Measurements from ENCODE around the gene PPME1.

PPME1 gene

GRCh38 chr11:74225565-74225964, 54.5 kb downstream of the PPME1 start:
- Histone ChIP-seq H3K9me3 (ENCODE audit: control insufficient read depth, low read length) (no peaks in the 10 kb centered on the region), H3K36me3 (ENCODE audit: control insufficient read depth, insufficient read depth, low read length) (peaks cover 14% of the 10 kb centered on the region), H3K27ac (ENCODE audit: low read depth, low read length, severe bottlenecking) (no peak overlapping the region), H3K4me3 (ENCODE audit: extremely low read depth, insufficient read depth, low read length, poor library complexity, severe bottlenecking) (no peak overlapping the region), H3K4me1 (ENCODE audit: control insufficient read depth, insufficient read depth, low read length, poor library complexity, severe bottlenecking) (no peaks in the 10 kb centered on the region)
- 92 to 100% methylated on average over 4 of the region's 4 CpGs for WGBS, 2 experiments (ENCODE audit: insufficient coverage in 2 of 2)

- peaks cover 27% of the 10 kb centered on the region for H3K36me3 ChIP-seq (ENCODE audit: control insufficient read depth, insufficient read depth, low read length)
- no peaks in the 10 kb centered on the region for H3K4me1 ChIP-seq (ENCODE audit: control insufficient read depth, insufficient read depth, low read length, poor library complexity, severe bottlenecking)
- no peak overlapping the region for H3K27ac ChIP-seq (ENCODE audit: low read depth, low read length, severe bottlenecking)
- WGBS, 2 experiments (ENCODE audit: insufficient coverage in 2 of 2) = 56 to 76% methylated on average over 2 of the region's 2 CpGs
- H3K4me3 ChIP-seq (ENCODE audit: extremely low read depth, insufficient read depth, low read length, poor library complexity, severe bottlenecking) = no peak overlapping the region
- H3K9me3 ChIP-seq (ENCODE audit: control insufficient read depth, low read length) = no peaks in the 10 kb centered on the region
Measured at GRCh38 chr11:74226907-74227306, 55.8 kb downstream of the PPME1 start.

GRCh38 chr11:74232311-74232950, 61.3 kb downstream of the PPME1 start:
- Histone ChIP-seq H3K4me1 (ENCODE audit: control insufficient read depth, insufficient read depth, low read length, poor library complexity, severe bottlenecking) (no peaks in the 10 kb centered on the region), H3K9me3 (ENCODE audit: control insufficient read depth, low read length) (no peaks in the 10 kb centered on the region), H3K27ac (ENCODE audit: low read depth, low read length, severe bottlenecking) (no peak overlapping the region), H3K36me3 (ENCODE audit: control insufficient read depth, insufficient read depth, low read length) (peaks cover 41% of the 10 kb centered on the region), H3K4me3 (ENCODE audit: extremely low read depth, insufficient read depth, low read length, poor library complexity, severe bottlenecking) (no peak overlapping the region)
- WGBS, 2 experiments (ENCODE audit: insufficient coverage in 2 of 2) = 86 to 97% methylated on average over 3 to 5 of the region's 6 CpGs

GRCh38 chr11:74233683-74234082, 62.6 kb downstream of the PPME1 start:
- Histone ChIP-seq H3K9me3 (ENCODE audit: control insufficient read depth, low read length) (no peaks in the 10 kb centered on the region), H3K36me3 (ENCODE audit: control insufficient read depth, insufficient read depth, low read length) (peaks cover 53% of the 10 kb centered on the region), H3K27ac (ENCODE audit: low read depth, low read length, severe bottlenecking) (no peak overlapping the region), H3K4me1 (ENCODE audit: control insufficient read depth, insufficient read depth, low read length, poor library complexity, severe bottlenecking) (no peaks in the 10 kb centered on the region), H3K4me3 (ENCODE audit: extremely low read depth, insufficient read depth, low read length, poor library complexity, severe bottlenecking) (no peak overlapping the region)
- WGBS, 2 experiments (ENCODE audit: insufficient coverage in 2 of 2) = 88 to 100% methylated on average over 3 of the region's 3 CpGs

- 91 to 94% methylated on average over 4 of the region's 4 CpGs for WGBS, 2 experiments (ENCODE audit: insufficient coverage in 2 of 2)
- no peak overlapping the region for H3K27ac ChIP-seq (ENCODE audit: low read depth, low read length, severe bottlenecking)
- H3K4me3 ChIP-seq (ENCODE audit: extremely low read depth, insufficient read depth, low read length, poor library complexity, severe bottlenecking) = no peak overlapping the region
- H3K36me3 ChIP-seq (ENCODE audit: control insufficient read depth, insufficient read depth, low read length) = peaks cover 62% of the 10 kb centered on the region
- no peaks in the 10 kb centered on the region for H3K4me1 ChIP-seq (ENCODE audit: control insufficient read depth, insufficient read depth, low read length, poor library complexity, severe bottlenecking)
- no peaks in the 10 kb centered on the region for H3K9me3 ChIP-seq (ENCODE audit: control insufficient read depth, low read length)
Measured at GRCh38 chr11:74235121-74235520, 64.0 kb downstream of the PPME1 start.

- 89 to 100% methylated on average over 1 of the region's 2 CpGs for WGBS, 2 experiments (ENCODE audit: insufficient coverage in 2 of 2)
- H3K4me3 ChIP-seq (ENCODE audit: extremely low read depth, insufficient read depth, low read length, poor library complexity, severe bottlenecking) = no peak overlapping the region
- H3K36me3 ChIP-seq (ENCODE audit: control insufficient read depth, insufficient read depth, low read length) = peaks cover 59% of the 10 kb centered on the region
- H3K27ac ChIP-seq (ENCODE audit: low read depth, low read length, severe bottlenecking) = no peak overlapping the region
- no peaks in the 10 kb centered on the region for H3K4me1 ChIP-seq (ENCODE audit: control insufficient read depth, insufficient read depth, low read length, poor library complexity, severe bottlenecking)
- no peaks in the 10 kb centered on the region for H3K9me3 ChIP-seq (ENCODE audit: control insufficient read depth, low read length)
Measured at GRCh38 chr11:74237541-74237940, 66.5 kb downstream of the PPME1 start.

- H3K4me1 ChIP-seq (ENCODE audit: control insufficient read depth, insufficient read depth, low read length, poor library complexity, severe bottlenecking) = no peaks in the 10 kb centered on the region
- no peak overlapping the region for H3K4me3 ChIP-seq (ENCODE audit: extremely low read depth, insufficient read depth, low read length, poor library complexity, severe bottlenecking)
- H3K27ac ChIP-seq (ENCODE audit: low read depth, low read length, severe bottlenecking) = no peak overlapping the region
- no peaks in the 10 kb centered on the region for H3K9me3 ChIP-seq (ENCODE audit: control insufficient read depth, low read length)
- peaks cover 61% of the 10 kb centered on the region for H3K36me3 ChIP-seq (ENCODE audit: control insufficient read depth, insufficient read depth, low read length)
- WGBS, 2 experiments (ENCODE audit: insufficient coverage in 2 of 2) = 100% methylated on average over 1 of the region's 1 CpG; no CpG with 5 or more reads in 1 of the 2 experiments
Measured at GRCh38 chr11:74238243-74238642, 67.2 kb downstream of the PPME1 start.

- H3K27ac ChIP-seq (ENCODE audit: low read depth, low read length, severe bottlenecking) = no peak overlapping the region
- WGBS, 2 experiments (ENCODE audit: insufficient coverage in 2 of 2) = no CpG with 5 or more reads among the region's 1 CpG
- no peak overlapping the region for H3K4me3 ChIP-seq (ENCODE audit: extremely low read depth, insufficient read depth, low read length, poor library complexity, severe bottlenecking)
- H3K36me3 ChIP-seq (ENCODE audit: control insufficient read depth, insufficient read depth, low read length) = peaks cover 81% of the 10 kb centered on the region
- no peaks in the 10 kb centered on the region for H3K9me3 ChIP-seq (ENCODE audit: control insufficient read depth, low read length)
- H3K4me1 ChIP-seq (ENCODE audit: control insufficient read depth, insufficient read depth, low read length, poor library complexity, severe bottlenecking) = no peaks in the 10 kb centered on the region
Measured at GRCh38 chr11:74248469-74248868, 77.4 kb downstream of the PPME1 start.

- no peaks in the 10 kb centered on the region for H3K4me1 ChIP-seq (ENCODE audit: control insufficient read depth, insufficient read depth, low read length, poor library complexity, severe bottlenecking)
- no peaks in the 10 kb centered on the region for H3K9me3 ChIP-seq (ENCODE audit: control insufficient read depth, low read length)
- no peak overlapping the region for H3K27ac ChIP-seq (ENCODE audit: low read depth, low read length, severe bottlenecking)
- peaks cover 82% of the 10 kb centered on the region for H3K36me3 ChIP-seq (ENCODE audit: control insufficient read depth, insufficient read depth, low read length)
- 83% methylated on average over 1 of the region's 2 CpGs; no CpG with 5 or more reads in 1 of the 2 experiments for WGBS, 2 experiments (ENCODE audit: insufficient coverage in 2 of 2)
- no peak overlapping the region for H3K4me3 ChIP-seq (ENCODE audit: extremely low read depth, insufficient read depth, low read length, poor library complexity, severe bottlenecking)
Measured at GRCh38 chr11:74249496-74249895, 78.4 kb downstream of the PPME1 start.

- 93 to 98% methylated on average over 8 of the region's 8 CpGs for WGBS, 2 experiments (ENCODE audit: insufficient coverage in 2 of 2)
- Histone ChIP-seq H3K36me3 (ENCODE audit: control insufficient read depth, insufficient read depth, low read length) (peaks cover 62% of the 10 kb centered on the region), H3K27ac (ENCODE audit: low read depth, low read length, severe bottlenecking) (no peak overlapping the region)
Measured at GRCh38 chr11:74253361-74253760, 82.3 kb downstream of the PPME1 start.

GRCh38 chr11:74255741-74256375, 84.8 kb downstream of the PPME1 start:
- Histone ChIP-seq H3K27ac (ENCODE audit: low read depth, low read length, severe bottlenecking) (no peak overlapping the region), H3K4me3 (ENCODE audit: extremely low read depth, insufficient read depth, low read length, poor library complexity, severe bottlenecking) (no peak overlapping the region), H3K4me1 (ENCODE audit: control insufficient read depth, insufficient read depth, low read length, poor library complexity, severe bottlenecking) (no peaks in the 10 kb centered on the region), H3K36me3 (ENCODE audit: control insufficient read depth, insufficient read depth, low read length) (peaks cover 42% of the 10 kb centered on the region), H3K9me3 (ENCODE audit: control insufficient read depth, low read length) (peaks cover 4% of the 10 kb centered on the region)
- WGBS, 2 experiments (ENCODE audit: insufficient coverage in 2 of 2) = 38 to 100% methylated on average over 1 to 3 of the region's 5 CpGs

More at GRCh38 chr11:74253361-74253760, 82.3 kb downstream of the PPME1 start:
- no peaks in the 10 kb centered on the region for H3K4me1 ChIP-seq (ENCODE audit: control insufficient read depth, insufficient read depth, low read length, poor library complexity, severe bottlenecking)
- H3K4me3 ChIP-seq (ENCODE audit: extremely low read depth, insufficient read depth, low read length, poor library complexity, severe bottlenecking) = no peak overlapping the region
- no peaks in the 10 kb centered on the region for H3K9me3 ChIP-seq (ENCODE audit: control insufficient read depth, low read length)

All from mesodermal cell (in vitro differentiated cells).